HG03439 (cell line): Measurements from ENCODE around the gene TRIM54.
"Not testable (repeated sequence)": the region's sequence is repeated elsewhere in the genome, so short reads cannot be mapped to it uniquely, and the experiment has no call there.

Source experiments
- ATAC-seq: cut with Tn5 transposase; IDR thresholded peaks from one replicate; pipeline ENCODE4 v1.9.1; 2021; ENCODE audit warnings: mild to moderate bottlenecking, moderate library complexity; ENCODE audit not compliant: unreplicated experiment

Gene TRIM54

DNA sequence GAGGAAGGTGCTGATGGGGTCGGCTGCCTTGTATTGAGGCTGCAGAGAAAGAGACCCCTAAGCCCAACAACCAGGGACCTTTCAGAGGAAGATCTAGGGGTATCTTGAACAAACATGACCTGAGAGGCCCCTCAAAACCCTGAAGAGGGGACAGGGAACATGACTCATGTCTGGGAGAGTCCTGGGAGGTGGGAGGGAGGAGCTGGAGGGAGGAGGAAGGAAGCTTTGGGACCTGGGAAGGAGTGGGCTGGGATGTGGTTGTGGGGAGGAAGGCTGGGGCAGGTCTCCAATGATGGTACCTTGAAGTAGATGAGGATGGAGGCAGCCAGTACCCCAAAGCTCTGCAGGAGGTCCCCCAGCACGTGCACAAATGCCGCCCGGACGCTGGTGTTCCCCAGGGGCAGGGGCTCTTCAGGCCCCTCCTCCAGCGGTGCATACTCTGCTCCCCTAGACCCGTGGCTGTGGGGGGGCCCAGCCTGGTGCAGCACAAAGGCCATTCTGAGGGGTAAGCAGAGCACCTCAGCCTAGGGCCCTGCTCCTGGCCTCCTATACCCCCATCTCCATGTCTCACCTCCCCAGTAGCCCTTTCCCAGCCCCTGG lies 25.3 kb upstream of the TRIM54 start:
- ATAC-seq: no peak

DNA sequence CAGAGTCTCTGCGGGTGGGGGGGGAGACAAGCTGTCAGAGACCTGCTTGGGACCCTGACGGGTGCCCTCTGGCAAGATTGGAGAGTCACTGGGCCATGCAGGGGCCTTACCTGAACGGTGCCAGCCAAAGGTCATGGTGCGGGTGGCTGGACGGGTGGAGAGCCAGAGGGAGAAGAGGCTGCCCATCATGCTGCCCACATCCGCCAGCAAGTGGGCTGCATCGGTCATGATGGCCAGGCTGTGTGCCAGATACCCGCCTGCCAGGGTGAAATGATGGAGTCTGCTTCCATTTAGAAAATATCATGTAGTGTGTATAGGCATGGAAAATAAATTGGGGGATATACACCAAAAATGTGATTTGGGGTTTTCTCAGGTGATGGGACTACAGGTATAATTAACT lies 24.2 kb upstream of the TRIM54 start:
- ATAC-seq: no peak

- ATAC-seq: no peak
Measured at GRCh38 chr2:27261241-27261925, 20.8 kb upstream of the TRIM54 start.

- no peak for ATAC-seq
Measured at GRCh38 chr2:27261926-27262298, 20.3 kb upstream of the TRIM54 start.

- no peak for ATAC-seq
Measured at GRCh38 chr2:27262379-27263286, 19.6 kb upstream of the TRIM54 start, which contains the start of gene SLC30A3. Gene SLC30A3 (minus strand): TSS chr2:27263047. CDS start chr2:27262906, 141 bp downstream.

DNA sequence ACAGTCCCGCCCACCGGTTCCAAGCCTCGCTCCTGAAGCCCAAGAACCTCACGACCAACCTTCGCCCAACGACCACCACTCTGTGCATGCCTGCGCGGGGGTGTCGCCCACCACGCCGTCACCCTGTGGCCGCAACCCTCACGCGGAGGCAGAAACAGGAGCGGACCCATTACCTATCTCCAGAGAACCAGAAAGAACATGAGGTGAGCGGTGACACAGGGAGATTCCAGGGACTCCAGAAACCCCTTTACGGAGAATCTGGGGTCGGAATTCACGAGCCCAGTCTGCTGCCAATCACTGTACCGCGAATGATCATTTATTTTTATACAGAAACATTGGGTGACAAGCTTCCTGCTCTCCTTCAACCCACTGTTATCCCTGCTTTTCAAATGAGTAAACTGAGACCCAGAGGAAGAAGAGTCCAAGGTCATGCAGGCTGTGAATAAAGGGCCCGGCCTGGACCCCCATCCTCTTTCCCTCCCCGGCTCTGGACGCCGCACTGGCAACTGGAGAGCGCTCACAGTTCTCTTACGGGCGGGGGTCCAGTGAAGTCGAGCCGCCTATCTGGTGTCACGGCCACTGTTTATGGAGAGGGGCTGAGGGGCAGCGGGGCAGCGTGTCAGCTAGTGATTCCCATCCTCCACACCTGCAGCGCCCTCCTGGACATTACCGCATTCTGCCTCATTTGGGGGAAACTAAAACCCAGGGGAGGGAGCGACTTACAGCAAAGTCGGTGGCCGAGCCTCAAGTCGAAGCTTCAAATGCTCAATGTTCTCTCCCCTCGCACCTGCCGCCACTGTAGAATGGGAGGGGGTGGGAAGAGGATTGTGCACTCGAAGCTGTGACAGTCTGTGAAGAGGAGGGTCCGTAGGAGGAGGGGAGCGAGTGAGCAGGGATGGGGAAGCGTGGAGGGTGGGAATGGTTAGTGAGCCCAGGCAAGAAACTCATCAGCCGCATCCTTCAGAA lies 18.7 kb upstream of the TRIM54 start:
- ATAC-seq: no peak

- ATAC-seq: no peak
Measured at GRCh38 chr2:27264253-27264752, 17.9 kb upstream of the TRIM54 start.

DNA sequence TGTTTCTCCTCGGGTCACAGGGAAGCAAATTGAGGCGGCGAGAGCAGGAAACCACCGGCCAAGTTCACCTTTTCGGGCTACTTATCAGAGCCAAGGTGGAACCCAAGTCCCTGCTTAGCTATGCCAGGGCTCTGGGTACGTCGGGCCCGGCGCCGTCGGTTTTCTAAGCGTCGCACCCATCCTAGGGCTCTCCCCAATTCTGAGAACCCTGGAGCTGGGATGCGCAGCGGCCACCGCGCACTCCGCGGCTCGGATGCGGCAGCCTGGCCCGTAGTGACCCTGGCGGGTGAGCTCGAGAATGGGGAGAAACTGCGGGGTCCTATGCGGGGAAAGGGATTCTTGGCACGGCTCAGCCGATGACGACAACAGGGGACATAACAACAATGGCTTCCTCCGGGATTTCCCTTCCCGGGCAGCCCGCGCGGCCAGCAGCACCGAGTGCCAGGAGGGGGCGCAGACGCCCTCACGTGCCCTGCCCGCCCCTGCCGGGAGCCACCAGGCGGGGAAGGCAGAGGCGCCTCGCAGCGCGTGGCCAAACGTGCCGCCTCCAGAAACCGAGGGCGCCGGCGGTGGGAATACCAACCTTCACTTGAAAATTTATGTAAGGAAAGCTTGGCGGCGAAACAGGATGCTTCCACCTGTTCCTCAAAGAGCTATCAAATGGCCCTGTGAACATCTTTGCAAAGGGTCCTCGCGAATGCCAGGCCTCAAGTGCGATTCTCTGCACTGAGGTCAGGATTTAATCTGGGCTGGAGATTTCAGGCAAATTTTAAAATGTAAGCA lies 17.3 kb upstream of the TRIM54 start:
- ATAC-seq: no peak

DNA sequence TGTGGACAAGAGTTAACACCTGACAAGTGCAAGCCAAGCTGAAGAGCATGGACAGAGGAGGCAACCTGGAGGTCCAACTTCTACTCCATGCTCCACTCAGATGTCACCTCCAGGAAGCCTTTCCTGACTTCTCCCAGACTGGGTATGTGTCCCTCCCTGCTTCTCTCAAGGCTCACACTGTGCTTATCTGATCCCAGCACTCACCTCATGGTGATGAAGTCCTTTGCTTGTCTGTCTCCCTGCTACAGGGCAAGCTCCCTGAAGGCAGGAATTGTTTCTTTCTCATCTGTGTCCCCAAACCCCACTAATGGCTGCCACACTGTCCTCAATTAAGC lies 16.7 kb upstream of the TRIM54 start:
- ATAC-seq: no peak

DNA sequence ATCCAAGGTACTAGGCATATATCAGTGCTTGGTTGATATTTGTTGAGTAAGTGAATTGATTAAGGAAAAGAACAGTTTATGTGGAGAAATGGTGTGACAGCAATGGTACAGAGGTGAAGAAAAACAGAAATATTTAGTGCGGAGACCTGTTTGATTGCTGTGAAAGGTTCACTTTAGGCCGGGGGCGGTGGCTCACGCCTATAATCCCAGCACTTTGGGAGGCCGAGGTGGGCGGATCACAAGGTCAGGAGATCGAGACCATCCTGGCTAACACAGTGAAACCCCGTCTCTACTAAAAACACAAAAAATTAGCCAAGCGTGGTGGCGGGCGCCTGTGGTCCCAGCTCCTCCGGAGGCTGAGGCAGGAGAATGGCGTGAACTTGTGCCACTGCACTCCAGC lies 13.9 kb upstream of the TRIM54 start:
- not testable (repeated sequence) for ATAC-seq

DNA sequence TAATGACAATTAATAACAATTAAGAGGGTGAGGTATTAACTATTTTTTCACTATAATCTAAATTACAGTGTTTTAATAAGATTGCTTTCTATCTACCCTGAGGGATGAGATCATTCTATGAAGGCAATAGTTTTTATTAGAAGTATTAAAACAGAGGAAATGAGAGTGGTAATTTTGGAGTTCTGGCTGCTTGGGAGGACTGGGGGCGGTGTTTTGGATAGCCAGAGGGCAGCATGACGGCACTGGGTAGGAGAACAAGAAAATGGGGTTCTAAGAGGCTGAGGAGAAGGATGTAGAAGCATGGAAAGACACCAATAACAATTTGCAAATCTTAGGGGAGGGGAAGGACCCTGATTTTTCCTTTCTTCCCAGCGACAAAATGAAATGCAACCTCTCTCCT lies 12.1 kb upstream of the TRIM54 start:
- ATAC-seq: no peak

- no peak for ATAC-seq
Measured at GRCh38 chr2:27270670-27271069, 11.6 kb upstream of the TRIM54 start.

- ATAC-seq: no peak
Measured at GRCh38 chr2:27271631-27272340, 10.4 kb upstream of the TRIM54 start.

- not testable (repeated sequence) for ATAC-seq
Measured at GRCh38 chr2:27272537-27273522, 9.4 kb upstream of the TRIM54 start.

- no peak for ATAC-seq
Measured at GRCh38 chr2:27275211-27276150, 6.7 kb upstream of the TRIM54 start, which contains the start of gene DNAJC5G. Gene DNAJC5G (plus strand): TSS chr2:27275433. CDS start chr2:27276729, 1,296 bp downstream.

DNA sequence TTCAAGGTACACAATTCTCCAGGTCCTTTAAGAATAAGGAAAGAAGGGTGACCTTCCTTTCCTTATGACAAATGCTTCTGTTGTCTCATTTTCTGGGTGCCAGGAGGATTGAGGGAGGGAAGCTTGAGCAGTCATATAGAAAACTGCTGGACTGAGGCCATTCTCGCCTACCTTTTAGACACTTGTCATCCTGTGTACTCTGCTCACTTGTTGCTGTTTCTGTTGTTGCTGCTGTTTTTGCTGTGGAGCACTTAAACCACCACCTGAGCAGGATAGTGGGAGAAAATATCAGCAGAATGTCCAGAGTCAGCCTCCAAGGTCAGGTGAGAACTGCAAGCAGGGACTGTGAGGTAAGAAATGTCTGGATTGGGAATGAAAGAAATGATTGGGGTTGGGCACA lies 4.2 kb upstream of the TRIM54 start:
- no peak for ATAC-seq

- no peak for ATAC-seq
Measured at GRCh38 chr2:27280826-27281225, 1.4 kb upstream of the TRIM54 start.
